ENCODE measurements around the gene ANAPC5.
A peak's percentile ranks its signal among the peaks of the same experiment; 100 is the strongest.

ANAPC5 gene

DNA sequence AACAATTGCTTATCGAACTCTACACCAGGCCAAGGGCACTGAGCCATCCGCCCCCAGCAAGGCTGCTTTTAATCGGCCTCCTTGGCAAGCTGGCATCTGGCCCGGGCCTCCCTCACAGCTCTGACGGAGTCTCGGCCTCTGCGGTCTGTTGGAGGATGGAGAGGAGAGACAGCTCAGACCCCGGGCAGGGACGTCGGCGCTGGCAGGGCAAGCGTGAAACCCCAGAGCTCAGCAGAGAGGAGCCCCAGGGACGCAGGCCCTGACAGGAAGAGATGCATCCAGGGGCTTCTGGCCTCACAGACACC lies 73.2 kb downstream of the ANAPC5 start:
- no peak overlapping the region for H3K4me3 ChIP-seq (replicated peaks; ENCODE audit: low read depth, low read length)
- TF ChIP-seq, protein P1, sequence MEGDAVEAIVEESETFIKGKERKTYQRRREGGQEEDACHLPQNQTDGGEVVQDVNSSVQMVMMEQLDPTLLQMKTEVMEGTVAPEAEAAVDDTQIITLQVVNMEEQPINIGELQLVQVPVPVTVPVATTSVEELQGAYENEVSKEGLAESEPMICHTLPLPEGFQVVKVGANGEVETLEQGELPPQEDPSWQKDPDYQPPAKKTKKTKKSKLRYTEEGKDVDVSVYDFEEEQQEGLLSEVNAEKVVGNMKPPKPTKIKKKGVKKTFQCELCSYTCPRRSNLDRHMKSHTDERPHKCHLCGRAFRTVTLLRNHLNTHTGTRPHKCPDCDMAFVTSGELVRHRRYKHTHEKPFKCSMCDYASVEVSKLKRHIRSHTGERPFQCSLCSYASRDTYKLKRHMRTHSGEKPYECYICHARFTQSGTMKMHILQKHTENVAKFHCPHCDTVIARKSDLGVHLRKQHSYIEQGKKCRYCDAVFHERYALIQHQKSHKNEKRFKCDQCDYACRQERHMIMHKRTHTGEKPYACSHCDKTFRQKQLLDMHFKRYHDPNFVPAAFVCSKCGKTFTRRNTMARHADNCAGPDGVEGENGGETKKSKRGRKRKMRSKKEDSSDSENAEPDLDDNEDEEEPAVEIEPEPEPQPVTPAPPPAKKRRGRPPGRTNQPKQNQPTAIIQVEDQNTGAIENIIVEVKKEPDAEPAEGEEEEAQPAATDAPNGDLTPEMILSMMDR (IDR thresholded peaks at IDR 0.05; ENCODE audit: low read length, missing control alignments) = no peak
- peak; percentile 93 for DNase-seq (ENCODE audit: low read depth)

DNA sequence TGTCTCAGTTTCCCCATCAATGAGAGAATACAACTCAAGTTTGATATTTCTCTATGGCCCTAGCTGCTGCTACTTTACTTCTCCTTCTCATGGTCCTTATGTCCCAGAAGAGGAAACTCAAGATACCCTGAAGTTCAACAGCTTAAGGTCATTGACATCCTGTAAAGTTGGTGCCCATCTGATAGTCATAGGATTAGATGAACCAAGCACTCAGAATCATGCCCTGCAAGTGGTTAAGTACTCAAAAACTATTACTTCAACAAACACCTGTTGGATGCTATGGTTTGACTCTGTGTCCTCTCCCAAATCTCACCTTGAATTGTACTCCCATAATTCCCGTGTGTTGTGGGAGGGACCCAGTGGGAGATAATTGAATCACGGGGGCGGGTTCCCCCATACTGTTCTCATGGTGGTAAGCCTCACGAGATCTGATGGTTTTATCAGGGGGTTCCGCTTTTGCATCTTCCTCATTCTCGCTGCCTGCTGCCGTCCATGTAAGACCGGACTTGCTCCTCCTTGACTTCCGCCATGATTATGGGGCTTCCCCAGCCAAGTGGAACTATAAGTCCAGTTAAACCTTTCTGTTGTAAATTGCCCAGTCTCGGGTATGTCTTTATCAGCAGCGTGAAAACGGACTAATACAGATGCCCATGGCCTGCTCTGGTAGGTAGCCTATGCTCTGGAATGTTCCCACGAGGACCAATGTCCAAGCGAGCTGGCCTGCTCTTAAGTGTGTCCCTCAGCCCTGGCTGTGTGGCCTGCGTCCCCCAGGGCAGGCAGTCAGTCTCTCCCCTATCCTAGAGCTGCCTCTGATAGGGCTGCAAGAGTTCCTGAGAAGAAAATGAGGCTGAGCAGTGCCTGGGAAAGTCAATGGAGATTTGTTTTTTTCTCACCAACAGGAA lies 73.8 kb downstream of the ANAPC5 start:
- DNase-seq (ENCODE audit: low read depth) = no peak
- TF ChIP-seq, protein P1 (IDR thresholded peaks at IDR 0.05; ENCODE audit: low read length, missing control alignments) = no peak
- H3K4me3 ChIP-seq (replicated peaks; ENCODE audit: low read depth, low read length) = no peak overlapping the region

DNA sequence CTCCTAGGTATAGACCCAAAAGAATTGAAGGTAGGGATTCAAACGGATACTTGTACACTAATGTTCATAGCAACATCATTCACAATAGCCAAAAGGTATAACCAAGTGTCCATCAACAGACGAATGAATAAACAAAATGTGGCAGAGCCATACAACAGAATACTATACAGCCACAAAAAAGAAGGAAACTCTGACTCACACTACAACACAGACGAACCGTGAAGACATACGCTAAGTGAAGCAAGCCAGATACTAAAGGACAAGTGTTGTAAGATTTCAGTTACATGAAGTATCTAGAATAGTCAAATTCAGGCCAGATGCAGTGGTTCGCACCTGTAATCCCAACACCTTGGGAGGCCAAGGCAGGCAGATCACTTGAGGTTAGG lies 74.8 kb downstream of the ANAPC5 start:
- TF ChIP-seq, protein P1 (IDR thresholded peaks at IDR 0.05; ENCODE audit: low read length, missing control alignments) = no peak
- no peak for DNase-seq (ENCODE audit: low read depth)
- H3K4me3 ChIP-seq (replicated peaks; ENCODE audit: low read depth, low read length) = no peak overlapping the region

DNA sequence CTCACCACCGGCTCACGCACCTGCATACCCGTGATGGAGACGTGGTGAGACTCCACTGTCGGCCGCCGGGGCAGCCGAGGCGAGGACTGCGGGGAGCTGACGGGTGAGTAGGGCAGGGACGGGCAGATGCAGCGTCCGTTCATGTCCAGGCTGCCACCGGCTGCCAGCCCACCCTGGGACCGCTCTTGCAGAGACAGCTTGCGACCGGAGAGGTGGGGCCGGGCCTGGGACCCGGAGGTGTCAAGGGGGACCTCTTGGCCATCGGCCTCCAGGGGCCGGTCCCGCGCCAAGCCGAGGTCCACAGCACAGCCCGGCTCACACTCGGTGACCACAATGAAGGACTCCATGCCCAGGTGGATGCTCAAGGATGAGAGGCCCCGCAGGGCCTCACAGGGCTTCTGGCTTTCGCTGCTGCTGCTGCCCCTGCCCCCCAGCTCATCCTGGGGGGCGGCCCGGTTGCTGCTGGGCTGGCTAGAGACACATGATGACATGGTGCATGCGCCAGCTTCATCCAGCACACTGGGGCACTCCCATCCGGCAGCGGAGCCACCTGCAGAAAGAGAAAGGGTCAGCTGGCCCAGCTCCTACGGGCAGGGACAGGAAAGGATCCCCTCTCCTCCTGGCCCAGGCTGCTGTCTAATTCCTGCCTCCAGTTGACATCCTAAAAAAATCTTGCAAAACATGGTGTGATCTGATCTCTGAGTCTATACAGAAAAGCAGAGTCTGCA lies 78.0 kb downstream of the ANAPC5 start:
- H3K4me3 ChIP-seq (replicated peaks; ENCODE audit: low read depth, low read length) = no peak overlapping the region
- TF ChIP-seq, protein P1 (IDR thresholded peaks at IDR 0.05; ENCODE audit: low read length, missing control alignments) = no peak
- no peak for DNase-seq (ENCODE audit: low read depth)

DNA sequence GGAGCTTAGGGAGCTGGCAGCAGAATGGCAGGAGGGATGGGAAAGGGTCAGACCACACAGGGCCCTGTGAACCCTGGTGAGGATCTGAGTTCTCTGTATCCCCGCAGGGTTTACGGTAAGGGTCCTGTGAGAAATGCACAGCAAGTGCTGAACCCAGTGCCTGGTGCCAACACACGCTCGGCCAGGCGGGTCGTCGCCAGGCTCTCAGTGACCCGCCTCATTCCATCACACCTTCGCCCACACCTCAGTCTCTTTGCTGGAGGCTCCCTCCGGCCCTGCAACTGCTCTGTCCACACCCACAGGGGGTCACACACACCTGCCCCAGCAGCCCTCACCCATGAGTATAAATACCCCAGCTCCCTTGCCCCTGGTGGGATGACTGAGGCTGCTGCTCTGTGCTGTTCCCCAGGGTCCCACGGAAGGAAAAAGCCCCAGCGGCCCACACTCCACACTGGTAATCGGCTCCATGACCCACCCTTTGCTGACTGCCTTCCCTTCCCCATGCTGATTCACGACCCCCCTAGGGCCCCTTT lies 78.8 kb downstream of the ANAPC5 start:
- no peak for DNase-seq (ENCODE audit: low read depth)
- TF ChIP-seq, protein P1 (IDR thresholded peaks at IDR 0.05; ENCODE audit: low read length, missing control alignments) = no peak
- H3K4me3 ChIP-seq (replicated peaks; ENCODE audit: low read depth, low read length) = no peak overlapping the region

DNA sequence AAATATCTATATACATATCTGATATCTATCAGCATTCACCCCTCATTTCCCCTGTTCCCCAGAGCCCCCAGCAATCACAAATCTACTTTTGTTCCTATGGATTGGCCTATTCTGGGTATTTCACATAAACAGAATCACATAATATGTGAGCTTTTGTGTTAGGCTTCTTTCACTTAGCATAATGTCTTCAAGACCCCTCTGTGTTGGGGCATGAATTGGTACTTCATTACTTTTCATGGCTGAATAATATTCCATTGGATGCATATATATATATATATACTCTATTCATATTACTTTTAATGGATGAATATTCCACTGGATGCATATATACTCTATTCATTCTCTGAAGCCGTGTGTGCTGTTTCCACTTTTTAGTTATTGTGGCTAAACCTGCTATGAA lies 84.4 kb downstream of the ANAPC5 start:
- H3K4me3 ChIP-seq (replicated peaks; ENCODE audit: low read depth, low read length) = no peak overlapping the region
- no peak for DNase-seq (ENCODE audit: low read depth)

More for the DNA sequence above, 84.4 kb downstream of the ANAPC5 start:
- TF ChIP-seq, protein P1 (IDR thresholded peaks at IDR 0.05; ENCODE audit: low read length, missing control alignments) = no peak

Measured in fibroblast of pulmonary artery (primary cell).